GM23338 (cell line): ENCODE results near the gene KCMF1.

Experiments used
- CTCF ChIP-seq, 2 experiments: fragments of 200-600 bp in 1 of 2; sonication (generic) in 1 of 2; conservative IDR thresholded peaks; 2 replicates each; pipeline versions ENCODE4 v1.5.1 to v1.6.1; 2016 to 2017; ENCODE audit warnings: antibody characterized with exemption in 2 of 2, low read depth in 2 of 2, mild to moderate bottlenecking in 2 of 2, moderate library complexity in 1 of 2
- EZH2 ChIP-seq: fragments of 200-600 bp; sonication (generic); IDR thresholded peaks from one replicate; pipeline ENCODE4 v1.8.0; 2017; ENCODE audit warnings: antibody characterized with exemption, mild to moderate bottlenecking, low read depth; ENCODE audit not compliant: unreplicated experiment
- POLR2AphosphoS5 ChIP-seq: IDR thresholded peaks from 2 replicates; pipeline ENCODE4 v1.6.1; 2016; ENCODE audit warnings: antibody characterized with exemption, low read depth

- TF ChIP-seq POLR2AphosphoS5, result no peak
- no peak for TF ChIP-seq CTCF (conservative IDR thresholded peaks at IDR 0.05; ENCODE audit: low read depth in 2 of 2)
- TF ChIP-seq EZH2, result no peak
Measured at GRCh38 chr2:85037622-85038021, 66.7 kb downstream of the KCMF1 start.
